ENCODE results near the gene MAPKBP1.

GRCh38 chr15:41854443-41854842 is 80.2 kb downstream of the MAPKBP1 start:
- TF ChIP-seq, protein P1, sequence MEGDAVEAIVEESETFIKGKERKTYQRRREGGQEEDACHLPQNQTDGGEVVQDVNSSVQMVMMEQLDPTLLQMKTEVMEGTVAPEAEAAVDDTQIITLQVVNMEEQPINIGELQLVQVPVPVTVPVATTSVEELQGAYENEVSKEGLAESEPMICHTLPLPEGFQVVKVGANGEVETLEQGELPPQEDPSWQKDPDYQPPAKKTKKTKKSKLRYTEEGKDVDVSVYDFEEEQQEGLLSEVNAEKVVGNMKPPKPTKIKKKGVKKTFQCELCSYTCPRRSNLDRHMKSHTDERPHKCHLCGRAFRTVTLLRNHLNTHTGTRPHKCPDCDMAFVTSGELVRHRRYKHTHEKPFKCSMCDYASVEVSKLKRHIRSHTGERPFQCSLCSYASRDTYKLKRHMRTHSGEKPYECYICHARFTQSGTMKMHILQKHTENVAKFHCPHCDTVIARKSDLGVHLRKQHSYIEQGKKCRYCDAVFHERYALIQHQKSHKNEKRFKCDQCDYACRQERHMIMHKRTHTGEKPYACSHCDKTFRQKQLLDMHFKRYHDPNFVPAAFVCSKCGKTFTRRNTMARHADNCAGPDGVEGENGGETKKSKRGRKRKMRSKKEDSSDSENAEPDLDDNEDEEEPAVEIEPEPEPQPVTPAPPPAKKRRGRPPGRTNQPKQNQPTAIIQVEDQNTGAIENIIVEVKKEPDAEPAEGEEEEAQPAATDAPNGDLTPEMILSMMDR (conservative IDR thresholded peaks at IDR 0.05; ENCODE audit: low read length), result no peak
- TF ChIP-seq EZH2phosphoT487 (IDR thresholded peaks at IDR 0.05; ENCODE audit: borderline replicate concordance, low read depth, low read length), result no peak
